Esophagus squamous epithelium (tissue), 5 donors: Measurements from ENCODE around the gene ALPP. TPM values are rescaled to one million over a fixed set of nuclear protein-coding genes. Genes with fewer than 3 reads are reported as not detected.
"Not testable (repeated sequence)": the region's sequence is repeated elsewhere in the genome, so short reads cannot be mapped to it uniquely, and the experiment has no call there.

Experiments
- DNase-seq: peaks from one replicate; lab custom pipeline; 2025; lab: John Stamatoyannopoulos, UW
- H3K27ac ChIP-seq, 4 donors: fragments of 200-600 bp; sonication (generic); one replicate each; pipeline ENCODE4 v1.5.1; 2016 to 2019; ENCODE audit warnings: mild to moderate bottlenecking in 1 of 4
- H3K27me3 ChIP-seq, 4 donors: fragments of 200-600 bp; sonication (generic); 1 replicate in 3 of 4; 2 replicates in 1 of 4; pipeline versions ENCODE4 v1.5.1 to v1.6.0; 2017 to 2021; ENCODE audit warnings: antibody characterized with exemption in 1 of 4
- H3K36me3 ChIP-seq, 3 donors: fragments of 200-600 bp; sonication (generic); one replicate each; pipeline ENCODE4 v1.5.1; 2016 to 2019
- H3K4me1 ChIP-seq, 3 donors: fragments of 200-600 bp; sonication (generic); one replicate each; pipeline ENCODE4 v1.5.1; 2017 to 2019
- H3K4me3 ChIP-seq, 4 donors: fragments of 200-600 bp; sonication (generic); 1 replicate in 3 of 4; 2 replicates in 1 of 4; pipeline ENCODE4 v1.5.1; 2016 to 2019; ENCODE audit warnings: mild to moderate bottlenecking in 2 of 4, moderate library complexity in 1 of 4
- H3K9me3 ChIP-seq, 3 donors: fragments of 200-600 bp; sonication (generic); one replicate each; pipeline ENCODE4 v1.5.1; 2016 to 2019
- POLR2A ChIP-seq, 4 donors: fragments of 450-650 bp; IDR thresholded peaks; one replicate each; pipeline ENCODE4 v1.6.1; 2017; ENCODE audit warnings: antibody characterized with exemption in 4 of 4, mild to moderate bottlenecking in 4 of 4, moderate library complexity in 3 of 4
- WGBS, 2 donors: methylation state at CpG; one replicate each; pipeline ENCODE4 v1.1.5; 2018; 5-methylcytosine and 5-hydroxymethylcytosine counted together
- intact Hi-C: fragments of 100-400 bp; cut with DNase I; formaldehyde crosslinking; loops from one replicate; pipeline ENCODE4 v1.15.0; 2022
- total RNA-seq, 4 donors: library from RNA; depleted of rRNA; stranded (reverse); fragments of >200 nt; gene quantifications; one replicate each; pipeline ENCODE4 v1.1.0, GENCODE V29; 2016
- TF ChIP-seq, protein P1 (sequence below), 6 experiments: fragments of 450-650 bp in 4 of 6; fragments of 200-600 bp in 2 of 6; sonication (generic) in 2 of 6; IDR thresholded peaks; one replicate each; pipeline ENCODE4 v1.5.1; 2016 to 2019; ENCODE audit warnings: antibody characterized with exemption in 6 of 6, mild to moderate bottlenecking in 4 of 6, moderate library complexity in 4 of 6
- donor health status: DM: yes; HTN: yes; CAD: no.

Gene ALPP
- total RNA-seq, 4 donors from 2014 or later = not detected

DNA sequence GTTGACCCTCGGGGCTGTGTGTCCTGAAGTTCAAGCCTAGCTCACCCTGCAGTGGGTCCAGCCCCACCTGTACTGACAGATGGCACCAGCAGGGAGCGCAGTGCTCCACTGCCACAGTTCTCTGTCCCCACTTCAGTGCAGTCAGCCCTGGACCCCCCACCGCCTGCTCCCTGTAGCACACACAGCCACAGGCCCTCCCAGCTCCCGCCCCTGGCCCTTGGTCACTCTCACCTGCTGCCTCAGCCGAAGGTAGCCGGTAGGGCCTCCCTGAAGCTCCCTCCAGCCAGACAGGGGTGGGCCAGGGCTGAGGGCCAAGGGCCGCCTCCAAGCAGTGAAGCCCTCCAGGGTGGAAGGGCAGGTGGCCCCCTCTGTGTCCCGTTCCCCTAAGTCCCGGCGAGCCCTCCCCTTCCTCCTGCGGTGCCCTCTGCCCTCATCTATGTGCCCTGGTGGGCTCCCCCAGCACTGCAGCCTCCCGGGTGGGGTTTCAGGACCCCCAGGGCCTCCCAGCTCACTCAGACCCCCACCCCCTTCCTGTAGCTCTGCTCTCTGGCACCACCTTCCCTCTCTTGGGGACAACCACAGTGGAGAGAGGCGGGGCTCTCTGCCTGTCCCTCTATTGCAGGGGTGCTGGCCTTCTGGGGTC is 10.8 kb upstream of the ALPP start:
- intact Hi-C loops = no loop called here
- DNase-seq = no peak

DNA sequence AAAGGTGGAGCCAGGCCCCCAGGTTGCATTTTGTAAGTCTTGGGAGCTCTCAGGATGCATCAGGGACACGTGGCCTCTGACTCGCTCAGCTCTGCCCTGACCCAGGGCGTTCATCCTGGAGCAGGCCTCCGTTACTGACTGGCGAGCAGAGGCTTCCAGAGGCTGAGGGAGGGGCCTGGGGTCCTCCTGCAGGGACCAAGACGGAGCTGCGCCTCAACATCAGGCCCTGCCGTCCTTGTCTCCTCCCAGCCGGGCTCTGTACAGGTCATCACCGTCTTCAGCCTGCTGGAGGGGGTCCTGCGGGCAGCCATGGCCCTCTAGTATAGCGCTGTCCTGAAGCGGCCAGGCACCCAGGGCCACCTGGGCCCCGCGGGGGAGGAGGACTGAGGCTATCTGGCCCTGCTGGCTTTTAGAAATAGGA is 10.2 kb upstream of the ALPP start:
- no peak overlapping the region for H3K27ac ChIP-seq
- TF ChIP-seq, protein P1, sequence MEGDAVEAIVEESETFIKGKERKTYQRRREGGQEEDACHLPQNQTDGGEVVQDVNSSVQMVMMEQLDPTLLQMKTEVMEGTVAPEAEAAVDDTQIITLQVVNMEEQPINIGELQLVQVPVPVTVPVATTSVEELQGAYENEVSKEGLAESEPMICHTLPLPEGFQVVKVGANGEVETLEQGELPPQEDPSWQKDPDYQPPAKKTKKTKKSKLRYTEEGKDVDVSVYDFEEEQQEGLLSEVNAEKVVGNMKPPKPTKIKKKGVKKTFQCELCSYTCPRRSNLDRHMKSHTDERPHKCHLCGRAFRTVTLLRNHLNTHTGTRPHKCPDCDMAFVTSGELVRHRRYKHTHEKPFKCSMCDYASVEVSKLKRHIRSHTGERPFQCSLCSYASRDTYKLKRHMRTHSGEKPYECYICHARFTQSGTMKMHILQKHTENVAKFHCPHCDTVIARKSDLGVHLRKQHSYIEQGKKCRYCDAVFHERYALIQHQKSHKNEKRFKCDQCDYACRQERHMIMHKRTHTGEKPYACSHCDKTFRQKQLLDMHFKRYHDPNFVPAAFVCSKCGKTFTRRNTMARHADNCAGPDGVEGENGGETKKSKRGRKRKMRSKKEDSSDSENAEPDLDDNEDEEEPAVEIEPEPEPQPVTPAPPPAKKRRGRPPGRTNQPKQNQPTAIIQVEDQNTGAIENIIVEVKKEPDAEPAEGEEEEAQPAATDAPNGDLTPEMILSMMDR (IDR thresholded peaks at IDR 0.05) = no peak
- no peak for TF ChIP-seq POLR2A (IDR thresholded peaks at IDR 0.05)
- no peak for DNase-seq
- H3K4me1 ChIP-seq = peaks cover 0 to 3% (median 0%) of the 10 kb centered on the region in 3 donors
- H3K36me3 ChIP-seq = no peaks in the 10 kb centered on the region
- H3K4me3 ChIP-seq = no peak overlapping the region
- intact Hi-C loops = no loop called here
- H3K9me3 ChIP-seq = no peaks in the 10 kb centered on the region
- WGBS, 2 donors = 94 to 95% methylated on average over 3 to 9 of the region's 15 CpGs
- H3K27me3 ChIP-seq = peaks cover 0 to 23% (median 0%) of the 10 kb centered on the region in 4 donors

More for the DNA sequence above, 10.8 kb upstream of the ALPP start:
- no peaks in the 10 kb centered on the region for H3K36me3 ChIP-seq
- no peaks in the 10 kb centered on the region for H3K9me3 ChIP-seq
- TF ChIP-seq, protein P1 (IDR thresholded peaks at IDR 0.05) = peak in 1 of 6 experiments; percentile 6
- TF ChIP-seq POLR2A (IDR thresholded peaks at IDR 0.05) = no peak
- peaks cover 0 to 3% (median 0%) of the 10 kb centered on the region in 3 donors for H3K4me1 ChIP-seq
- peaks cover 0 to 23% (median 0%) of the 10 kb centered on the region in 4 donors for H3K27me3 ChIP-seq
- WGBS, 2 donors = 73 to 87% methylated on average over 5 to 10 of the region's 13 CpGs
- H3K27ac ChIP-seq = no peak overlapping the region
- H3K4me3 ChIP-seq = no peak overlapping the region

DNA sequence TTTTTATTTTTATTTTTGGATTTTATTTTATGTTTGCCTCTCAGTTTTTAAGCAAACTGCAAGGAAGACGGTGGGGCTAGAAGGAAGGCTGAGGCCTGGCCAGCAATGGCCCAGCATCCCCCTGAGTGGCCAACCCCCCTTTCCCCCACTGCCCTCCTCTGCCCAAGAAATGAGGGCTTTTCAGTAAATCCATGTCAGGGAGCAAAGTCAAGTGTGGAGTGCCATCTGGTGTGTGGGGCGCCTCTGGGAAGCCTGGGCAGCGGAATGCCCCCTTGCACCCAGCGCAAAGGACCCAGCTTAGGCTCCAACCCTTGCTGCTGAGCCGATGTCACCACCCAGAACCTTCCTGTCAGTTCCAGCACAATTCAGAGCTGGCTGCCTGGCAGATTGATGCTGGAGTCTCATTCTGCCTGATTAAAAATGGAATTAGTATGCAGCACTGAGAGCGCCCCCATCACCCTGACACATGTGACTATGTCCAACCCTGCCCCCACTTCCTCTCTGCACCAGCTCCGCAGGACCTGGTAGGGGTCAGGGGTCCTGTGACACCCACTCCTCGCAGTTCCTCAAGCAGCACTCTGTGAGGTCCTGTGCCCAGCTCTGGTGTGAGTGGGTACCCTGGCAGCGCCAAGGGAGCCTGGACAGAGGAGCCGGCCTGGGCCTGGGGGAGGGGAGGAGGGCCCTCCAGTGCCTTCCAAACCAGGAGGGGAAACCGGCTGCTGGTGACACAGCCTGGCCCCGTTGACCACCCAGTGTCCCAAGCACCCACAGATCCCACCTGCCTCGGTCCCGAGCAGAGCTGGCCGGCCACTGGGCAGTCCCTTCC is 9.2 kb upstream of the ALPP start:
- 78% methylated on average over 4 to 6 of the region's 15 CpGs for WGBS, 2 donors
- H3K4me1 ChIP-seq = no peaks in the 10 kb centered on the region
- no peaks in the 10 kb centered on the region for H3K9me3 ChIP-seq
- no peak overlapping the region for H3K4me3 ChIP-seq
- TF ChIP-seq, protein P1 (IDR thresholded peaks at IDR 0.05) = no peak
- TF ChIP-seq POLR2A (IDR thresholded peaks at IDR 0.05) = no peak
- H3K27me3 ChIP-seq = peaks cover 0 to 23% (median 0%) of the 10 kb centered on the region in 4 donors
- intact Hi-C loops = no loop called here
- DNase-seq = no peak
- H3K27ac ChIP-seq = no peak overlapping the region
- H3K36me3 ChIP-seq = no peaks in the 10 kb centered on the region

DNA sequence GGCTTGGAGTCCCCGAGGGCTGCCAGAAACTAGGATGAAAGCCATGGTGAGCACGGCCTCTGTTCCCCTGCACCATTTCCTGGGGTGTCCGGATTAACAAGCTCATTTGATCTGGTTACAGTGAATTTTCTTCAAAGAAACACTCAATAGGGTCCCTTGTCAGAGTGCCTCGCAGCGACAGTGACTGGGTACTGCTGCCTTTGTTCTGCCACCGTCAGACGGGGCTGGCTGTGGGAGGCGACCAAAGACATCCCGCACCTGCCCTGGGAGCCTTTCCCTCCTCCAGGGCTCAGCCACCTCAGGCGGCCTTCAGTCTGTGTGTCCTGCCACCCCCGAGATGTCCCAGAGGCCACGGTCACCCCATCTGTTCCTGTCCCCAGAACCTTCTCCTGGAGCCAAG is 8.5 kb upstream of the ALPP start:
- H3K36me3 ChIP-seq, H3K27ac ChIP-seq, H3K9me3 ChIP-seq, H3K4me3 ChIP-seq, DNase-seq, intact Hi-C loops, H3K4me1 ChIP-seq: not testable (repeated sequence)
- no CpG with 5 or more reads among the region's 12 CpGs for WGBS, 2 donors
- H3K27me3 ChIP-seq = peaks cover 0 to 23% (median 0%) of the 10 kb centered on the region in 4 donors

DNA sequence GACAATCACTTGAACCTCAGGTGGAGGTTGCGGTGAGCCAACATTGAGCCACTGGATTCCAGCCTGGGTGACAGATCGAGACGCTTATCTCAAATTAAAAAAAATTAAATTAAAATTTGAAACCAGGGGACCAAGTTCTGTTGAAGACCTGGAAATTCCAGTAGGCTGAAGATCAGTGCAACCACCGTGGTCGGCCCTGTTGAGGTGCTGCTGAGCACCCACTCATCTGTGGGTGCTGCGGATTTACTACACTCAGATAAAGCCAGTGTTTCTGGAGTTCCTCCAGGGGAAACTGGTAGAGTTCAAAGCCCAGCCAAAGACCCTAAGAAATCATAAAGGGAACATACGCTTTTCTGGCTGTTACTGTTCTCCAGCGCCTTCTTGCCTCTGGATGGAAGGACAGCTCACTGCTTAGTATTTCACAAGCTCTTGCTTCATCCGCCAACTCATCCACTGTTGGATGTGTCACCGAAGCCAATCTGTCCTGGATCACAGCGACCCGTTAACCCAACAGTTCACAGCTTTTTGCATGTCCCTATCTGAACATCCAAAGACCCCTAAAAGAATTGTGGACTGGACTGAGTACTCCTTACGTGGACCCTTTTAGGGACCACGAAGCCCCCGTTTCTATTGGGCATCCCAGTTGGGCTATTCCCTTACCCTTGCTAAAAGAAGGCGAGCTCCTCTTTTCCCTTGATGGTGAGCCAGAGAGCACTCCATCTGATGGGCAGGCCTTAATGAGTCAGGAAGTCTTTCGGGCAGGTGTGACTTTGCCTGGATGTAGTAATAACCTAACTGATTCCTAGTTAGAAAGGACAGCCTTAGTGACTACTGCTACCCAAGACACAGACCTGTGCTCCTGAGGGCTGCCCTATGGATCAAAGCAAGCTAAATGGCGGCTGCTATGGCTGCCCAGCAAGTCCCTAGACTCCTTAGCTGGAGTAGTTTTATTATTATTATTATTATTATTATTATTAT is 6.0 kb upstream of the ALPP start:
- no peak for TF ChIP-seq POLR2A (IDR thresholded peaks at IDR 0.05)
- TF ChIP-seq, protein P1 (IDR thresholded peaks at IDR 0.05) = no peak
- Histone ChIP-seq H3K4me1 (no peaks in the 10 kb centered on the region), H3K27me3 (peaks cover 0 to 22% (median 0%) of the 10 kb centered on the region in 4 donors), H3K27ac (no peak overlapping the region), H3K4me3 (no peak overlapping the region), H3K36me3 (no peaks in the 10 kb centered on the region), H3K9me3 (no peaks in the 10 kb centered on the region)
- intact Hi-C loops = no loop called here
- 84 to 92% methylated on average over 14 to 15 of the region's 18 CpGs for WGBS, 2 donors
- DNase-seq = no peak
